ENCODE measurements around the gene KRT28.

- TF ChIP-seq CTCF (IDR thresholded peaks at IDR 0.05) (no peak), EP300 (IDR thresholded peaks at IDR 0.05) (no peak), POLR2A (IDR thresholded peaks at IDR 0.05) (no peak)
Observed at GRCh38 chr17:40846515-40847144, 46.9 kb upstream of the KRT28 start.
